HG02870 (cell line): ENCODE data around the gene SUPT3H.
"Not testable (repeated sequence)": the region's sequence is repeated elsewhere in the genome, so short reads cannot be mapped to it uniquely, and the experiment has no call there.

Experiments
- ATAC-seq: cut with Tn5 transposase; IDR thresholded peaks from one replicate; pipeline ENCODE4 v1.9.1; 2021; ENCODE audit warnings: mild to moderate bottlenecking, moderate library complexity; ENCODE audit not compliant: unreplicated experiment

Gene SUPT3H

GRCh38 chr6:45327956-45328522, 49.7 kb downstream of the SUPT3H start, which contains the start of gene RUNX2:
RUNX2 (plus strand) TSS chr6:45328330; CDS start chr6:45328727, 397 bp downstream.
- no peak for ATAC-seq

- ATAC-seq, result no peak
These were observed 50.9 kb downstream of the SUPT3H start for GRCh38 chr6:45326698-45327417.

- ATAC-seq, result no peak
These were observed 54.0 kb downstream of the SUPT3H start for GRCh38 chr6:45323656-45324224.

- ATAC-seq, result no peak
These were observed 57.4 kb downstream of the SUPT3H start for GRCh38 chr6:45320349-45320748.

- no peak for ATAC-seq
These were observed 63.6 kb downstream of the SUPT3H start for GRCh38 chr6:45314146-45314545.

GRCh38 chr6:45310118-45310788, 67.5 kb downstream of the SUPT3H start:
- ATAC-seq, result no peak

- ATAC-seq, result no peak
These were observed 72.2 kb downstream of the SUPT3H start for GRCh38 chr6:45305546-45305945.

GRCh38 chr6:45302832-45303231, 74.9 kb downstream of the SUPT3H start:
- no peak for ATAC-seq

- no peak for ATAC-seq
These were observed 76.2 kb downstream of the SUPT3H start for GRCh38 chr6:45301348-45302142.

- no peak for ATAC-seq
These were observed 77.0 kb downstream of the SUPT3H start for GRCh38 chr6:45300736-45301135.

- no peak for ATAC-seq
These were observed 78.6 kb downstream of the SUPT3H start for GRCh38 chr6:45299096-45299581.

GRCh38 chr6:45297320-45297719, 80.4 kb downstream of the SUPT3H start:
- no peak for ATAC-seq

GRCh38 chr6:45294065-45294701, 83.6 kb downstream of the SUPT3H start:
- not testable (repeated sequence) for ATAC-seq

- ATAC-seq, result no peak
These were observed 84.4 kb downstream of the SUPT3H start for GRCh38 chr6:45293306-45293705.

GRCh38 chr6:45289751-45290514, 87.8 kb downstream of the SUPT3H start:
- no peak for ATAC-seq

- ATAC-seq, result not testable (repeated sequence)
These were observed 91.0 kb downstream of the SUPT3H start for GRCh38 chr6:45286707-45287106.

- no peak for ATAC-seq
These were observed 99.4 kb downstream of the SUPT3H start for GRCh38 chr6:45278367-45278766.

GRCh38 chr6:45277741-45278140, 100.0 kb downstream of the SUPT3H start:
- not testable (repeated sequence) for ATAC-seq

- no peak for ATAC-seq
These were observed 102.4 kb downstream of the SUPT3H start for GRCh38 chr6:45275358-45275757.
